ENCODE results near the gene CATSPERB. TPM values are rescaled to one million over a fixed set of nuclear protein-coding genes. Genes with fewer than 3 reads are reported as not detected.

Gene CATSPERB, protein sequence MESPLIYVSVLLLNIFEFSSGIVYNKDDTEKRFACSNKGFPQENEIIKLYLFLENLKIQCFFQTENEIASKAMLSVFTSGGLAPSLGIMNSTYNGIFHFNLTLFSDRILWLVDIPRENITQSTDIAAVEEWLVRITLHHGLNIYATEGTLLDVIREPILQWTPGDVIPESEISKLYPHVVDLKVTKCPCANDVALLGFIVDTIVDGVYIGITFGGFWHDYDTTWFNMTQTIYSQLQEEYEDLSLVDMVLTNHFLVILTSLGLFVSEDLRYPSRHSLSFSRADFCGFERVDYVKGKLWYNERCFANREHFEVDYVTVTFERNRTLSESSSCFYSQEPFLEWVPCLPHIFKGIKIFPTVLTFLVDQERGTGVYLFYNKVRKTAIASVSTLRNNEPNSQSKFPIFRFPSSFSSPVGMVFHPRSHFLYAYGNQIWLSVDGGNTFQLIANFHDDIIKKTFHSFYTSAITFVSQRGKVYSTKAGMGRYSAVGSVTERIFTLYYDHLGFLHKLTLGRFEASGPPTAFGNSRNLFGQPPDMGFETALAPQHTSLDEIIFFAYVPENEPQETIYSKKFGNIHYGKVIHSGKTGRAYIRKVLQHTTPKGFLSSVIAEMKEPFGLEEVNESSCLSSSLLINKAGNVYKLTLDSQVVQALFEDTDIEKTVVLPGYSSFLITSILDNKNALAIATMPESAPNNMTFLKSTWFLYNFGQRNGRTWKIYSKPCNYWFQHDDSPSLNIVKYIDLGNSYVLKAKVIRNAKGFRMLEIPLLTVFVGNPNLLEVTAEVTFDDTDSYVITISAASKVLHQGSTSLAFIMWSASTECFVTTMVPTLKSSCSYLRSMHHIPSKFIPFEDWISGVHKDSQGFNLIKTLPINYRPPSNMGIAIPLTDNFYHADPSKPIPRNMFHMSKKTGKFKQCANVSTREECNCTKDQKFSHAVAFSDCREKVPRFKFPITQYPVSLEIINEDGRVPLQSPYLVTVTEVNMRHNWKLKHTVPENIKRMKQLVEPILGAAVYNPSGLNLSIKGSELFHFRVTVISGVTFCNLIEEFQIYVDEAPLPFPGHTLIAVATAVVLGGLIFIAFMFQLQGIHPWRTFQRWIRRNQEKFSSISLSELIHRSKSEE
- under 1 TPM in 1 of 2 donors, not detected in 1; 0.70 TPM for total RNA-seq

DNA sequence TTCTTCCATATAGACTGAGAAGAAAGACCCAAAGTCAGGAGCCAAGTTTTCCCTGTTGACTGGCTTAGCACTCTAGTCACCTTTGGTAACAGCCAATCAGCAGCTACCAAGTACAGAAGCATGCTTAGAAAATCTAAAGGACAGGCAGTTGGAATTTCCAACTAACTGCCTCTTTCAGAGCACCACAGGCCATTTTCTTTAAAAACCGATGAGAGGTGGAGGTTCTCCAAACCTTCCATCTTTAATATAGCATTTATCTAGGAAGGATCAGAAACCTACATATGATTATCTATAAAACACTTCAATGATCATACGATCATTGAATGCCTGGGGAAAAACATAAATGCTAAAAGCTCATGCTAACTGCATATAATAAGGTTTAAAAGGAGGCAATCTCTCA, at the start of gene CATSPERB:
CATSPERB (minus strand) TSS at position 101 of the 400 bp plus-strand sequence. CDS start 2,607 bp downstream, outside the sequence.
- H3K27me3 Mint-ChIP-seq = peaks cover 10 to 17% of the 10 kb centered on the region in 2 donors
- H3K4me1 Mint-ChIP-seq (ENCODE audit: low read depth in 2 of 2) = no peaks in the 10 kb centered on the region
- no peak within 1 kb of the TSS for H3K4me3 Mint-ChIP-seq
- no peaks in the 10 kb centered on the region for H3K9me3 Mint-ChIP-seq
- H3K36me3 Mint-ChIP-seq = no peaks in the 10 kb centered on the region
- ATAC-seq = no peak
- no peak for DNase-seq (ENCODE audit: low spot score)
- no peak within 1 kb of the TSS for H3K27ac Mint-ChIP-seq

DNA sequence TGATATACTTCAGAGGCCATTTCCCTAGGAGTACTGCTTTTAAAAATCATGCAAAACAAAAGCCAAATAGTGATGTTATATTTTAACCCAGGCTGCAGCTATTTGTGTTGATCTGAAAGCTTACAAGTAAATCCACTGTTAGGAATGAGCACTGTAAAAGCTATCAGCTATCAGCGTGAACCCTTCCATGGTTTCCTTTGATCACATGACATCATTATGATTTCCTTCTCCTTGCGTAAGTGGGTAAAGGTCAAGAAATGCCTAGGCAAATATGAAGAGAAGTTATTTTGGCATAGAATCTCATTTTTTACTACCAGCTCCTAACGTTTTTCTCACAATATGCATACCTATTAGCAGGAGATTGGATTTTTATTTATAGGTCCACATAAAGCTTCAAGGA, 48.6 kb upstream of the CATSPERB start:
- Mint-ChIP-seq H3K4me3 (no peak overlapping the region), H3K4me1 (ENCODE audit: low read depth in 2 of 2) (no peaks in the 10 kb centered on the region), H3K27ac (no peak overlapping the region), H3K27me3 (no peaks in the 10 kb centered on the region), H3K9me3 (no peaks in the 10 kb centered on the region), H3K36me3 (no peaks in the 10 kb centered on the region)
- ATAC-seq (no peak), DNase-seq (ENCODE audit: low spot score) (no peak)

DNA sequence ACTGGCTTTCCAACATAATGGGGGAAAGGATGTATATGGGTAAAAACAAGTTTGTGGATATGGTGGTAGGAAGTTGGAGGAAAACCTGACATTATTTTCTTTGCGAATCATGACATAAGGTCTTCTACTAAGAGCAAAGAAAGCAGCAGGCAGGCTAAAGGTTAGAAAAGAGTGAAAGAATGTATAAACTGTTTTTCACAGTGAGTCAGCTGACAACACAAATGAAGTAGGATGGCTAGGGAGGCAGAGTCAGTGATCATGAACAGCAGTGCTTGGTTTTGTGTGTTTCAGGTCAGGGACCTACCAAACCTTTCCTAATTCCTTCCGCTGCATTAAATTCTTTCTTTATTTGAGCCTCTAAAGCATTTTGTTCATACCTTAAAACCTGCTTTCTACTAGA, 46.3 kb upstream of the CATSPERB start:
- no peak overlapping the region for H3K4me3 Mint-ChIP-seq
- no peaks in the 10 kb centered on the region for H3K36me3 Mint-ChIP-seq
- H3K27ac Mint-ChIP-seq = no peak overlapping the region
- H3K9me3 Mint-ChIP-seq = no peaks in the 10 kb centered on the region
- DNase-seq (ENCODE audit: low spot score) = no peak
- H3K4me1 Mint-ChIP-seq (ENCODE audit: low read depth in 2 of 2) = peaks cover 0 to 5% of the 10 kb centered on the region in 2 donors
- H3K27me3 Mint-ChIP-seq = no peaks in the 10 kb centered on the region
- ATAC-seq = no peak

DNA sequence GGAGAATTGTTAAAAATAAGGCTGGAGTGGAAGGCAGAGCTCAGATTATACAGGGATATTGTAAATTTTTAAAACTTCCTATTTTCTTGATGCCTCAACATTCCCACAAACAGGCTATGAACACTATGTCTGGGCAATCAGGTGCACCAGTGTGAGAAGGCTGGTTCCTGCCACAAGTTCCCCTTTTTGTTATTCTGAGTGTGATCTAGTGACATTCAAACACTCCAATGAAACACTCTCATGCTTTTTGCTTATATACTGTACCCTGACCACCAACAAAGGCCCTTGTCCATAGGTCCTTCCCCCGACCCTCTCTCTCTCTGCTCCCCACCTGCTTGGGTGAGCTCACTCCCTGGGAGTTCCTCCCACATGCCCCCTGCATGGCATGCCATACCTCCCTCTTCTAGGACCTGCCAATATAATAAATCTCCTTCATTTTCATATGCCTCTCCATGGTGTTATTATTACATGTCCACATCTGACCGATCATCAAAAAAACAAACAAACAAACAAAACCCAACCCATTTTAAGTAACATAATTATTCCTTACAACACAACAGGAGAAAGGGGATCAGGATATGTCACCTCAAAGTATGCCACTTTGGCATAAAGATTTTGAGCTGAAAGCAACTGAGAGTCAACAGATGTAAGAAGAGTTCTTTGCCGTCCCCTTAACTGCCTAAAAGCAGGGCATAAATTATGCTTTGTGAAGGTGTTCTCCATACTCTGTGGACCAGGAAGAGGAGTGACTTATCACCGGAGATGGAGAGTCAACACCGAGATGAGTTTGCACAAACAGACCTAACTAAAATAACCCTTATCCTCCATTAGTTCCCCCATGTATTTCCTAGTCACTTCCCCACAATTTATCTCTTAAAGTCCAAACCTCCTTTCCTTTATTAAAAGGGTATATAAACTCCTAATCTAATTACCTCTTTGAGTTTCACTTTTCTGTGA, 42.5 kb upstream of the CATSPERB start:
- ATAC-seq (no peak), DNase-seq (ENCODE audit: low spot score) (no peak)
- no peaks in the 10 kb centered on the region for H3K36me3 Mint-ChIP-seq
- no peaks in the 10 kb centered on the region for H3K9me3 Mint-ChIP-seq
- H3K4me3 Mint-ChIP-seq = no peak overlapping the region
- H3K27me3 Mint-ChIP-seq = no peaks in the 10 kb centered on the region
- no peak overlapping the region for H3K27ac Mint-ChIP-seq
- peaks cover 0 to 5% of the 10 kb centered on the region in 2 donors for H3K4me1 Mint-ChIP-seq (ENCODE audit: low read depth in 2 of 2)

DNA sequence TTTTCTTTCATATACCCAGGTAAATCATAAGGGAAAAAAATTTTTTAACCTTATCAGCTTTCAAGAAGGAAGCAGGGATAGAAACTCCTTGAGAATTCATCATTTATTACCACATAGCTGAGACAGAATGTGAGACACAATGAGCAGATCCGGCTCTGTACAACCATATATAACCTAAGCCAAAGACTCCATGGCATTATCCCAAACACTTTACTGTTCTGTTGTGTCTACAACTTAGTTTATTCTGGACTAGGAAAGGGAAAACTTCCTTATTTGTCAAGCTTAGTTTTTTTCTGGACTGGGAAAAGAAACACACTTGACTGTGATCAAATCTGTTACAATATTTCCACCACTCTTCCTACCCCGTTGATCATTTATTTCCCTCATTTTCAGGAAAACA, 38.3 kb upstream of the CATSPERB start:
- Mint-ChIP-seq H3K27me3 (no peaks in the 10 kb centered on the region), H3K27ac (no peak overlapping the region)

DNA sequence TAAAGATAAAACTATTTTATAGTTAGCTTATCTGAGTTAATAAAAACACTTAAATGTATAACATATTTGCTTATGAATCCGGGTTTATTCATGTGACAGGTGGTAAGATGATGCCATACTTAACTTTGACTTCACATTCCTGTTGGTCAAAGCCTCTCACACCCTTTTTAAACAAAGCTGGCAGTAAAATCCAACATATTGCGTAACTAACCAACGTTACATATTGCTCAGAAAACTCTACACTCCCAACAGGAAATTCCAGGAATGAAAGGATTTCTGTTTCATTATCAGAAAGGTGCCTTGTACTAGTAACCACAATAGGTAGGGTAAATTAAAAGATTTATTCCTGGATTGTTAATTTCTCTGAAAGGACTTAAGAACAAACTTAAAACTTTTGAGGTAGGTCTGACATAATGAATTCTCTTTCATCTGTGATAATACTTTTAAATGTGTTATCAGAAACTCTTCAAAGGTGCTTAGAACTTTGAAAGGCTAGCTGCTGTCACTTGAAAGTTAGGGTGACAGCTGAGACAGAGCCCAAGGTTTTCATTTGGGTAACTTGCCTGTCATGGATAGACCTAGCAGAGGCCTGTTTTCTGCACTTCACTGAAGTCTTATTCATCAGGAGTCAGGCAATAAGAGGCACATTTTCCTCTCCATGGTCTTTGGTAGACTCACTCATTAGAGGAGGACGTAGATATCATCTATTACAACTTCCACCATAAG, 23.8 kb upstream of the CATSPERB start:
- Mint-ChIP-seq H3K4me1 (ENCODE audit: low read depth in 2 of 2) (no peaks in the 10 kb centered on the region), H3K36me3 (no peaks in the 10 kb centered on the region), H3K4me3 (no peak overlapping the region), H3K27me3 (peaks cover 0 to 6% of the 10 kb centered on the region in 2 donors), H3K9me3 (peaks cover 5% of the 10 kb centered on the region), H3K27ac (no peak overlapping the region)
- DNase-seq (ENCODE audit: low spot score) = no peak
- no peak for ATAC-seq

More for the DNA sequence above, 38.3 kb upstream of the CATSPERB start:
- DNase-seq (ENCODE audit: low spot score) = no peak
- Mint-ChIP-seq H3K4me3 (no peak overlapping the region), H3K4me1 (ENCODE audit: low read depth in 2 of 2) (peaks cover 0 to 5% of the 10 kb centered on the region in 2 donors), H3K36me3 (no peaks in the 10 kb centered on the region), H3K9me3 (no peaks in the 10 kb centered on the region)
- no peak for ATAC-seq

DNA sequence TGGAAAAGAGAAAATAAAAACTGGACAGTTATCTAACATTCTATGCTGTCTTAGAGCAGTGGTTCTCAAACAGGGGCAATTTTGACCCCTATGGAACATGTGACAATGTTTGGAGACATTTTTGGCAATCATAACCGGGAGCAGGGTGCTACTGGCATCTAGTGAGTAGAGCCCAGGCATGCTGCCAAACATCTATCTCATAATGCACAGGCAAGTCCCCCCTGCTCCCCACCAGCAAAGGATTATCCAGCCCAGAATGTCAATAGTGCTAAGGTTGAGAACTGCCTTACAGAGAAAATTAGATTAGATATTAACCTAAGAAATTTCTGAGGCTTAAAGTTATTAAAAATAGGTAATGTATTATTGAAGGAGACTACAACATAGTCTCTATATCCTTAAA, 22.9 kb upstream of the CATSPERB start:
- no peaks in the 10 kb centered on the region for H3K4me1 Mint-ChIP-seq (ENCODE audit: low read depth in 2 of 2)
- H3K4me3 Mint-ChIP-seq = no peak overlapping the region
- no peak for ATAC-seq
- H3K27ac Mint-ChIP-seq = no peak overlapping the region
- peaks cover 0 to 6% of the 10 kb centered on the region in 2 donors for H3K27me3 Mint-ChIP-seq
- no peaks in the 10 kb centered on the region for H3K36me3 Mint-ChIP-seq
- DNase-seq (ENCODE audit: low spot score) = no peak
- no peaks in the 10 kb centered on the region for H3K9me3 Mint-ChIP-seq

DNA sequence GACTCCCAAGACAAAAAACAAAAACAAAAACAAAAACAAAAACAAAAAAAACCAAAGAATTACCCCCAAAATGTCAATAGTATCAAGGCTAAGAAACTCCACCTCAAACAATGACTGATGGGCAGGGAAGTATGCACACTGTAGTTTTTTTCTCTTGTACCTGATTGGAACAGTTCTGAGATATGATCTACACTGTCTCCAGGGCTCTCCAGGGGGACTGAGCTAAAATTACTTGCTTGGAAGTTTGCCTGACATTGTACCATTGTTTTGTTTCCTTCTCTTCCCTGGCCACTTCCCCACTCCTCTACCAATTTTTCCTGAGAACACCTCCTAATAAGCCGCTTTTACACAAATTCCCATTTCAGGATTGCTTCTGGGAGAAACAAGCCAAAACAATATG, 22.3 kb upstream of the CATSPERB start:
- no peaks in the 10 kb centered on the region for H3K9me3 Mint-ChIP-seq
- DNase-seq (ENCODE audit: low spot score) (no peak), ATAC-seq (no peak)
- H3K27ac Mint-ChIP-seq = no peak overlapping the region
- no peaks in the 10 kb centered on the region for H3K4me1 Mint-ChIP-seq (ENCODE audit: low read depth in 2 of 2)
- H3K4me3 Mint-ChIP-seq = no peak overlapping the region
- H3K36me3 Mint-ChIP-seq = no peaks in the 10 kb centered on the region
- H3K27me3 Mint-ChIP-seq = peaks cover 0 to 6% of the 10 kb centered on the region in 2 donors

DNA sequence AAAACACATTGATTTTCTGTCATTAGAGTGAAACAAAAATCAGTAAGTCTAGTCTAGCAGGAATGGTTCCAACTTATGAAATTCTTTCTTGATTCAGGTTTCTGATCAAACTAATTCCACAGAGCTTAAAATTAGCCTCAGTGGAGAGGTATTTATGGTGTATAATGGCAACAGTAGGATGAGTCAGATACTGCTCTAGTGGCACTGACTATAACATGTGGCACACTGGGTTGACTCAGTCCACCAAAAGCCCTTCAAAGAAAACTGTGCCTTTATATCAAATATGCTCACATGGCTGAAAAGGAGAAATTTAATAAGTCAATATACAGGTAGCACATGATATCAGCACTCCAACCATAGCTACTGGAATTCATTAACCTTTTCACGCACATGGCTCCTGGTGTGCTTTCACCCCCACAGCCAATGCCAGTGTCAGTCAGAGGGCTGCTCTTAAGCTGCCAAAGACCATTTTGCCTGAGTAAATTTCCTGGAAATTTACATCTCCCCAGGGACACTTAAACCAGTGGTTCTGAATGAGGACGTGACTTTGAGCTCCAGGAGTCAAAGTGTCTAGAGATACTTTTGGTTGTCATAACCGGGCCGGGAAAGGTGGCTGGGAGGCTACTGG, 21.7 kb upstream of the CATSPERB start:
- no peak for DNase-seq (ENCODE audit: low spot score)
- no peaks in the 10 kb centered on the region for H3K9me3 Mint-ChIP-seq
- H3K27ac Mint-ChIP-seq = no peak overlapping the region
- no peak overlapping the region for H3K4me3 Mint-ChIP-seq
- ATAC-seq = no peak
- no peaks in the 10 kb centered on the region for H3K36me3 Mint-ChIP-seq
- peaks cover 0 to 10% of the 10 kb centered on the region in 2 donors for H3K27me3 Mint-ChIP-seq
- H3K4me1 Mint-ChIP-seq (ENCODE audit: low read depth in 2 of 2) = no peaks in the 10 kb centered on the region

DNA sequence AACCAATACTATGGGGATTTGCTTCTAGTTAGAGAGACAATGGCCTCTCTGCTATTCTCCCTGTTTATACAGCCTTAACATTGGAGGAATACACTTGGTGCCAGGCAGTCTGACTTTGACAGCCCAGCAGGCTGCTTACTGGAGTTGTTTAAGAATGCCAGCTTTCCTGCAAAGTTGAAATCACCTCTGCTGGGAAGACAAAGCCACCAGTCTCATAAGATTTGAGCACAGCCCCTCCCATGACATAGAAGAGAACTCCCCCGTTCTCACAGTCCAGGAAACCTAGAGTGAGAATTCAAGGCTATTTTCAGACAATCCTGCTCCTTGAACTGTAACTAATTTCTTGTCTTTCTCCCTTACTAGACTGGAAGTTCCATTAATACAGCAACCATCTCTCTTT, 21.1 kb upstream of the CATSPERB start:
- H3K27ac Mint-ChIP-seq = no peak overlapping the region
- no peak overlapping the region for H3K4me3 Mint-ChIP-seq
- ATAC-seq = no peak

DNA sequence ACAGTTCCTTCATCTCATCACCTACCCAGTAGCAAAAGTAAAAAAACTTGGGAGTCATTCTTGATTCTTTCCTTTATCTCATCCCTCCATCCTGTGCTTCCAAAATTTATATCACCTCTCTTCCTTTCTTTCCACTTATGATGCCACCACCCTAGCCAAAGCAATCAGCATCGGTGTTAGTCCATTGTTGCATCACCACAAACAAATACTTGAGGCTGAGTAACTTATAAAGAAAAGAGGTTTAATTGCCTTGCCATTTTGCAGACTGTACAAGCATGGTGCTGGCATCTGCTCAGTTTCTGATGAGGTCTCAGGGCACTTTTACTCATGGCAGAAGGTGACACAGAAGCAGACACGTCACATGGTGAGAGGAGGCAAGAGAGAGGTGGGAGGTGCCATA, 19.8 kb upstream of the CATSPERB start:
- no peak overlapping the region for H3K4me3 Mint-ChIP-seq
- ATAC-seq (no peak), DNase-seq (ENCODE audit: low spot score) (no peak)
- no peaks in the 10 kb centered on the region for H3K9me3 Mint-ChIP-seq
- no peaks in the 10 kb centered on the region for H3K4me1 Mint-ChIP-seq (ENCODE audit: low read depth in 2 of 2)
- H3K27ac Mint-ChIP-seq = no peak overlapping the region
- H3K36me3 Mint-ChIP-seq = no peaks in the 10 kb centered on the region
- H3K27me3 Mint-ChIP-seq = peaks cover 0 to 10% of the 10 kb centered on the region in 2 donors

More for the DNA sequence above, 21.1 kb upstream of the CATSPERB start:
- no peak for DNase-seq (ENCODE audit: low spot score)
- H3K4me1 Mint-ChIP-seq (ENCODE audit: low read depth in 2 of 2) = no peaks in the 10 kb centered on the region
- no peaks in the 10 kb centered on the region for H3K9me3 Mint-ChIP-seq
- no peaks in the 10 kb centered on the region for H3K36me3 Mint-ChIP-seq
- H3K27me3 Mint-ChIP-seq = peaks cover 0 to 10% of the 10 kb centered on the region in 2 donors

DNA sequence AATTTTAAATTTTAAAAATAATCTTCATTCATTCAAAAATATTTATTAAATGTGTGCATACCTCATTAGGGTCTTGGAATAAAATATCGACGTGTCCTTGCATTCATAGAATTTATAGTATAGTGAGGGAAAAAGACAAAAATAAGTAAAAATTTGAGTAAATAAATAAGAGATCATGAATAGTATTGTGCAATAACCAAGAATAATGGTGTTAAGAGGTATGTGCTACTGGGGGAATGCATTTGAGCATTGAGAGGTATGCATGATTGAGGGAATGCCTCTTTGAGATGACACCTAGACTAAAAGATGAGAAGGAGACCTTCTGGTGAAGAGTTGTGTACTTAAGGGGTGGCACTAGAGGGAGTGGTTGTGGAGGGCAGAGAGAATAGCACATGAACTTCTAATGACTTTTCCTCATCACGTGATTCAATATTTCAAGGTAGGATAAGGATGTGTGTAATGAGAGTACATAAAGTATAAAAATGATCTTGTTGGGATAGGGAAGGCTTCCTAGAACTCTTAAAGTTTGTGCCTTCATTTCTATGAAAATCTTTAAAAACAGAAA, 18.8 kb upstream of the CATSPERB start:
- DNase-seq (ENCODE audit: low spot score) (no peak), ATAC-seq (no peak)
- H3K36me3 Mint-ChIP-seq = no peaks in the 10 kb centered on the region

More for the DNA sequence above, 18.8 kb upstream of the CATSPERB start:
- peaks cover 0 to 10% of the 10 kb centered on the region in 2 donors for H3K27me3 Mint-ChIP-seq
- H3K4me3 Mint-ChIP-seq = no peak overlapping the region
- no peaks in the 10 kb centered on the region for H3K4me1 Mint-ChIP-seq (ENCODE audit: low read depth in 2 of 2)
- H3K9me3 Mint-ChIP-seq = no peaks in the 10 kb centered on the region
- H3K27ac Mint-ChIP-seq = no peak overlapping the region

Data from natural killer cell treated with Interleukin-12 subunit alpha and Interleukin-12 subunit beta and Interleukin-15 and Interleukin-18, amount 100 ng/mL, for 72 hours (primary cell).